ENCODE data around the gene TMEM139.

The TMEM139 gene

DNA sequence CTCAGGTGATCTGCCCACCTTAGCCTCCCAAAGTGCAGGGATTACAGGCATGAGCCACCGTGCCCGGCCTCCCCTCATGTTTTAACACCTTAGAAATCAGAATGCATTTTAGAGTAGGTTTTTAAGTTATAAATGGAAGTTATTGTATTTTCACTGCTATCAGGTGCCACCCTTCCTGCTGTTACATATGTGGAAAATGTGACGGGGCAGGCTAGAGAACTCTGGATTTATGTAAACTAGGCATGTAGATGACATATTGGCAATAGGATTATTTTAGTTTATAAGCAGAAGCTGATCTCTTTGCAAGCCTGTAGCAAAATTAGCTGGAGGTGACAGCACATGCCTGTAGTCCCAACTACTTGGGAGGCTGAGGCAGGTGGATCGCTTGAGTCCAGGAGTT lies 5.5 kb downstream of the TMEM139 start:
- no peak for DNase-seq

GRCh38 chr7:143292876-143293275 lies 8.1 kb downstream of the TMEM139 start:
- DNase-seq, result no peak

GRCh38 chr7:143295870-143296269 lies 11.1 kb downstream of the TMEM139 start:
- DNase-seq, result no peak

DNA sequence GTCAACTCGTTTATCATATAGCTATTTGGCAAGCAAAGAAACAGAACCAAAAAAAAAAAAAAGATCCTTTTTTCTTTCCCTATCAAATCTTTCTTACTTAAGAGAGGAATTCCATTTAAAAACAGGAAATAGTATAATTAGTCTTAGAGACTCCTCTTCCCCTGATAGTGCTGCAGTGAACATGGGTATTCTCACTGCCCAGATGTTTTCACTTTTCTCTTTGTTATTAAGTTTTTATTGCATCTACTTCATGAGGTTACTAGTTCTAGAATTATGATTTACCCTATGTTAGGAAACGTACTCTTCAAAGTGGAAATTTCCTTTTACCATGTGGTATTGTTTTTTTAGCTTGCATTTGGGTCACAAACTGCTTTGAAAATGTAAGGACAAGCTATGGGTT lies 11.9 kb downstream of the TMEM139 start:
- no peak for DNase-seq

DNA sequence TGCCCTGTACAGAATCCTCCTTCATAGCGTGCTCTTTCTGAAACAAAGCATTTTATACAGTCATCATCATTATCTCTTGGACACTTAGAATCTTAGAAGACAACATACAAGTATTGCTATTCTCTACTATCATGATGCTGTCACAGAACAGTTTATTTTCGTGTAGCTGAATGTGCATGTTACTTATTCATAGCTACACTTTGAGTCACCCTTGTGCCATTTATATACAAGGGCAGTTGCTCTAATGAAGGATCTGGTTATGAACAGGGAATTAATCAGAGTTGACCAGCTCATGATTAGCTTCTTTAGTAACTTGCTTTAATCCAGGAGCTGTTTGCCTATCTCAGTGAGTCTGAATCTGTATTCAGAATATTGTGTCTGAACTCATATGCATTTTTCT lies 14.6 kb downstream of the TMEM139 start:
- DNase-seq, result no peak

DNA sequence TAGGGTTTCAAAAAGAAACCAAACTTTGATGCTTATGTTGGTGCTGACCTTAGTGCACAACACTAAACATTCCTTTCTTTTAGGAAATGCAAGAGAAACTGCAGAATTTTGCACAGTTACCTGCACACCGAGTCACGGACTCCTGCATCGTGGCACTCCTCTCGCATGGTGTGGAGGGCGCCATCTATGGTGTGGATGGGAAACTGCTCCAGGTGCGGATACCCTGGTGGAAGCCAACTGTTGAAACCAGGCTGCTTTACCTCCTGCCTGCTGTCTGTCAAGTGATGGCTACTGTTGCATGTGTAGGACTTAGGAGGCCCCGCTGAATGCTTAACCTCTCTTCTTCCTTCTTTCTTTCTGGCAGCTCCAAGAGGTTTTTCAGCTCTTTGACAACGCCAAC lies 15.1 kb downstream of the TMEM139 start:
- peak; percentile 24 for DNase-seq

DNA sequence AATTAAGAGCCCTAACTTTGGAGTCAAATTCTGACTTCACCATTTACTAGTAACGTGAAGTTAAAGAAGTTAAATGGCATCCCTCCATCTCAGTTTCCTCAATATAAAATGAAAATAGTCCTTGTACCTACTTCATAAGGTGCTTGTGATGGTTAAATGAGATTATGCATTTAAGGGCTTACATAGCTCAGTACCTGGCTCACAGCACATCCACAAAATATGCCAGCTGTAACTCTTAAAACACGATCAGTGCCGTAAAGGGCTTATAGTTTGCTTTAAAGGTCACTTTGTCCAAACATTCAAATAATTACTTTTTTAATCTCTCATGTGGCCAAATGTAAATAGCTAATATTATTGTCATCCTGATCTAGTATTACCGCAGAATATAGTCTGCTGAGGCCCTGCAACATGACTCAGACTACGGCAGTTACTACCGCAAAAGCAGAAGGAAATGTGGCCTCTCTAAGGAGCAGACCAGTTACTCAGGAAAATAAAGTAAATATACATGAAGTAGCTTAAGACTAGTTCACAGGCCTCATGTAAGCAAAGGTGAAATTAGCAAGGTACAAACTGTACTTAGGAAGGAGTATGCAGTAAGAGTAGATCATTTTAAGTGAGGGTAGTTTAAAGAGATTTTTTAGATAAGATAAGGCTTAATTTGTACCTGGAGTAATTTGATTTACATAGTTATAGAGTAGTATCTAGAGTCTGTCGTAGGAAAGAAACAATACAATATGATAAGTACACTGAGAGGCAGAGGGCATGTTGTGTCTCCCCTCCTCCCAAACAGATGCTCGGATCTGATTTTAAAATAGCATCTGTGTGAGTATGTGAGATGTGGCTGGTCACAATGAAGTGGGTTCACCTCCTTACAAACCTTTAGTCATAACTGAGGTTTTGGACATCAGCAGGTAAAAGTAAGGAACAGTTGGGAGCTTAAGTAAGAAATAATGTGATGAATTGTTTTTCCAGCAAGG lies 16.5 kb downstream of the TMEM139 start:
- DNase-seq, result no peak

- no peak for DNase-seq
Measured at GRCh38 chr7:143303733-143304132, 19.0 kb downstream of the TMEM139 start.

GRCh38 chr7:143304938-143305337 lies 20.2 kb downstream of the TMEM139 start:
- DNase-seq, result no peak

- no peak for DNase-seq
Measured at GRCh38 chr7:143305423-143306070, 20.8 kb downstream of the TMEM139 start.

DNA sequence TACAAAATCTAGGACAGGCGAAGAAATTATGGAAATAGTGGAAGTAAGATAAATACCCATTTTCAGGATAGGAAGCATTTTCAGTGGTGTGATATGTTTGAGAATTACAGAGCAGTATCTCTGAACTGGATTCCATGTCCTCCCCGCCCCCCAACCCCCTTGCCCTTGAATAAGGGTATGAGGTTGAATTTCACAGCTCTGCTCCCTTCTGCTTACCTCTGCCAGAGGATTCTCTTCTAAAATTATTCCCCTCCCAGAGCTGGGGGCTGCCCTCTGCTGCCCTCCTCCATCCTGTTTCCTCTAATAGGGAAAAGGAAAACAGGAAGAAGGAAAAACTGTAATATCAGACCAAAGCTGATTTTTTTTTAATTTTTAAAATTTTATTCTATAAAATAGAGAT lies 23.9 kb downstream of the TMEM139 start:
- DNase-seq, result no peak

DNA sequence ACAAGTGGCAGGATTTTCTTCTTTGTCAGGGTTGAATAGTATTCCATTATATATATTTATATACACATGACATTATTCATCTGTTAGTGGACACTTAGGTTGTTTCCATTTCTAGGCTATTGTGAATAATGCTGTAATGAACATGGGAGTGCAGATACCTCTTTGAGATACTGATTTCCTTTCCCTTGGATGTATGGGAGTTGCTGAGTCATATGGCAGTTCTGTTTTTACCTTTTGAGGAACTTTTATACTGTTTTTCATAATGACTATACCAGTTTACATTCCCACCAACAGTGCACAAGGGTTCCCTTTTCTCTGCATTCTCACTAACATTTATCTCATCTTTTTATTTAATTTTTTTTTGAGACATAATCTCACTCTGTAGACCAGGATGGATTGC lies 29.4 kb downstream of the TMEM139 start:
- no peak for DNase-seq

DNA sequence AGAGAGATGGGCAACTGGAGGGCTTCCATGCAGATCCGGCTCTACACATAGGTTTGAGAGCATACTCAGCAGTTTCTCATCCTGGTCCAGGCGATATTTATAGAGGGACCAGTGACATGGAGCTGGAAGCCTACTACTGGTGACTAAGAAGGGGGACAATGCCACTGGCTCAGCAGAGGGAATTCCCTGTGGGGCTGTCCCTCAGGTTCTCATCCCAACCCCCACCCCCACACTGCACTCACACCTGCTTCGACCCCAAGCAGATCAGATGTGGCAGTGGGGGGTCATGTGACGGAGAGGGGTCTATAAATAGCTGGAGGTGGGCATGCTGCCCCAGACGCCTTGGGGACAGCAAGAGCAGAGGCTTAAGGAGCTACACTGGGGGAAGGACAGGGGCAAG lies 31.0 kb downstream of the TMEM139 start, which contains the start of gene CLCN1:
TSS of gene CLCN1 (plus strand) at position 336 of the 400 bp plus-strand sequence. CDS start 102 bp downstream, outside the sequence.
- DNase-seq, result no peak

DNA sequence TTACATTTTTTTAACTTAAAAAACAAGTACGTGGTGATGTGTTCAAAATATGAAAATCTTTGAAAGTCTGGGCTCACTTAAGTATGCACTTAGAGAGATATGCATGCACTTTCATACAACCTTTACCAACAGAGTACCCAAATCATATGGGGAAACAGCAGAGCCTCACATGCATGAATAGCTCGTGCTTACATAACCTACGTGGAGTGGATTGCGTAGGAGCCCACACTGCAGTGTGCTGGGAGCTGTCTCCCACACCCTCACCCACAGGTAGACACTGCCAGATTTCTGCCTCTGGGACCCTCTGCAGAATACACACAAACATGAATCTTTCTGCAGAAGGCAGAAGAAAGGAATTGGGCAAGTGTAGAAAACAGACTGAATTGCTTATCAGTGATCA lies 31.7 kb downstream of the TMEM139 start:
- DNase-seq, result no peak

GRCh38 chr7:143318661-143319060 lies 33.9 kb downstream of the TMEM139 start:
- DNase-seq, result no peak

DNA sequence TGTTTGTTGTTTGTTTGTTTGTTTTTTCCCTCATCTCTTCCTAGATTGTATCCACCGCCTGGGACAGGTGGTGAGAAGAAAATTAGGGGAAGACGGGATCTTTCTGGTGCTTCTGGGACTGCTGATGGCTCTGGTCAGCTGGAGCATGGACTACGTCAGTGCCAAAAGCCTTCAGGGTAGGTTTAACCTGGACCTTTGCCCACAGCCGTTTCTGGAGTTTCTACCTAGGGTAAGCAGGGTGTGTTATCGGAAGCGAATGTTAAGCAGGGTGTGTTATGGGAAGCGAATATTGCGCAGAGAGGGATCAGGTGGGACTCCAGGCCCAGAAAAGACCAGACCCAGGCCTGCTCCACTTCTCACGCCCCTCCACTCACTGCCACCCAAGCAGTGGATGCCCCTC lies 35.9 kb downstream of the TMEM139 start:
- no peak for DNase-seq

DNA sequence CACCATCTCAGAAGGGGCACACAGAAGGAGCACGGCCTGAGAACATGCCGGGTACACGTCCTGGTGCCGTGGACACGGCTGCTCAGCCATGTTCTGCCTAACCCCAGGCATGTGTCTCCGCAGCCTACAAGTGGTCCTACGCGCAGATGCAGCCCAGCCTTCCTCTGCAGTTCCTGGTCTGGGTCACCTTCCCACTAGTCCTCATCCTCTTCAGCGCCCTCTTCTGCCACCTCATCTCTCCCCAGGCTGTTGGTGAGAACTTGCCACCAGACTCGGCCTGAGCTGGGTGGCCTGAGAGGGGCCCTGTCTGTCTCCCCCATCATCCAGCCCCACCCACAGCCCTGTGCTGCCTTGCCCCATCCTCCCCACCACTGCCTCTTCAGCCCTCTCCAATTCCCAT lies 36.5 kb downstream of the TMEM139 start:
- DNase-seq, result no peak

DNA sequence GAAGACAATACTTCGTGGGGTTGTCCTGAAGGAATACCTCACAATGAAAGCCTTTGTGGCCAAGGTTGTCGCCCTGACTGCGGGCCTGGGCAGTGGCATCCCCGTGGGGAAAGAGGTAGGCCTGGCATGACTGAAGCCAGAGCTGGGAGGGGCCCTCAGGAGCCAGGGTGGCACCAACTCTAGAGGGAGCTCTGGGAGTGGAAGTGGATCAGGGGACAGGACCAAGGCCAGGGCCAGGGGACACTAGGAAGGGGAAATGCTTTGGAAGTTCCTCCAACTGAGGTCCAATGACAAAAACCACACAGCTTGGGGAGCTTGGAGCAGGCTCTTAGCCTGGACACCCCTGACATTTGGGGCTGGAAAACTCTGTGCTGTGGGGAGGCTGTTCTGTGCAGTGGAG lies 37.0 kb downstream of the TMEM139 start:
- no peak for DNase-seq

GRCh38 chr7:143322760-143323633 lies 38.2 kb downstream of the TMEM139 start:
- no peak for DNase-seq

DNA sequence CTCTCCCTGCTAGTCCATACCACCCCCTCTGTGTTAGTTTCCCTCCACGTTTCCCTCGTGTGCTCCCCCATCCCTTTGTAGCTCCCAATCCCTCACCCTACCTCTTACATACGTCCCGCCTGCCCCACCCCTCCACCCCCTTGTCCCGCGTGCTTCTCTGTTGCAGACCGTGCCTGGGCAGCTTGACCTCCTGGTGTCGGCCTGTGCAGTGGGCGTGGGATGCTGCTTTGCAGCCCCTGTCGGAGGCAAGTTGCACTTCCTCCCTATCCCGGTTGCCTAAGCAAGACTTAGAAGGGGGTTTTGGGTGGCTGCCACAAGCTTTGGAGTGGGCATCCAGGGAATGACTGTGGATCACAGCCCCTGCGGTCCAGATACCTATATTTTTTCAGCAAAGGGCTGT lies 38.9 kb downstream of the TMEM139 start:
- no peak for DNase-seq

- no peak for DNase-seq
Measured at GRCh38 chr7:143325240-143325639, 40.5 kb downstream of the TMEM139 start.

DNA sequence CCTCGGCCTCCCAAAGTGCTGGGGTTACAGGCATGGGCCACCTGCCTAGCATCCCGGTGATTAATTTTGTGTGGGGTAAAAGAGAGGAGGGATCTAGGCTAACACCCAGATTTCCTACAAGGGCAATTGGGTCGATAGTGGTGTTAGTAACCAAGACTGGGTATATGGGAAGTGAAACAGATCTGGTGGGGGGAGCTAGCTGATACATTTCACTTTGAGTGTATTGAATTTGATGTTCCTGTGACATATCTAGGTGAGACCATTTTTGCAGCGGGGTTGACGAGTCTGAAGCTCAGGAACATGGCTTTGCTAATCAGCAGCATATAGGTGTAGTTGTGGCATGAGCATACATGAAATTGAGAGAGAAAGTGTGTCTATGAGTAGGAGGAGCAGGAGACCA lies 43.1 kb downstream of the TMEM139 start:
- DNase-seq, result no peak

GRCh38 chr7:143329471-143330170 lies 44.9 kb downstream of the TMEM139 start:
- DNase-seq, result no peak

Measured in NCI-H146 (cell line).